ENCODE data around the gene PSAT1. TPM values are rescaled to one million over a fixed set of nuclear protein-coding genes. Genes with fewer than 3 reads are reported as not detected.
"Not testable (repeated sequence)": the region's sequence is repeated elsewhere in the genome, so short reads cannot be mapped to it uniquely, and the experiment has no call there.

Gene PSAT1
- total RNA-seq, 1 experiment from 2014 or later, result 45.6 TPM

DNA sequence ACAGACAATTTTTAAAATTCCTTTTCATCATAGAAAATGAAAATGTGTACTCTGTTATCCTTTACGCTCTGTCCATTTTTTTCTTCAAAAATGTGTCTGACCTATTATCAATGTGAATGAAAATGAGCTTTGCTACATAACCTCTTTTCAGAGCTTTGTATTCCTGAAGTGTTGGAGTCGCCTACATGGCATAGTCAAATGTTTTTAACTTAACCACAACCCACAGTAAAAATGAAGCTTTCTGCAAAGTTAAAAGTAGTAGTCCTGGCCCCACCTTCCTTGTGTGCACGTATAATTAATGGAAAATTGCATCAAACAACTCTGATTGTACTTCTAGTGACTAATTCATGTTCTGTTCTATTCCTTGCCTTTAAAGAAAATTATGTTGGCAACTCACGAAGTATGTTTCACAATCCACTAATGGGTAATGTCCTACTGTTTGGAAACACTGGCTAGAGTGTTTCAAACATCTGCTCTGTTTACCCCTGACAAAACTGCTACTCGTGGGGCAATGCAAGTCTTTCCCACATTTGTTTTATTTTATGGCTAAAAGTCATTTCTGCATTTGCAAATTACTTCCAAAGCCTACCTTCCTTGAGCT lies 18.6 kb upstream of the PSAT1 start:
- Histone ChIP-seq H3K27ac (ENCODE audit: low read length) (no peak overlapping the region), H3K9me3 (ENCODE audit: low read length) (no peaks in the 10 kb centered on the region), H3K79me2 (ENCODE audit: low read length) (no peaks in the 10 kb centered on the region), H3K27me3 (ENCODE audit: low read length) (no peaks in the 10 kb centered on the region), H2AFZ (ENCODE audit: low read length) (no peak overlapping the region), H3K4me3 (ENCODE audit: low read length) (no peak overlapping the region), H3K9me2 (replicated peaks; ENCODE audit: low read length) (no peaks in the 10 kb centered on the region), H4K20me1 (ENCODE audit: low read length) (no peaks in the 10 kb centered on the region), H3K36me3 (ENCODE audit: low read depth, low read length) (no peaks in the 10 kb centered on the region), H3K9ac (ENCODE audit: low read length) (no peak overlapping the region), H3F3A (ENCODE audit: low read length, unreplicated experiment) (no peaks in the 10 kb centered on the region), H3K4me2 (ENCODE audit: low read length) (no peak overlapping the region), H3K4me1 (ENCODE audit: insufficient read depth, low read length) (no peaks in the 10 kb centered on the region)
- TF ChIP-seq CTCF (conservative IDR thresholded peaks at IDR 0.05; ENCODE audit: low read depth, low read length) (no peak), EZH2 (IDR thresholded peaks at IDR 0.05; ENCODE audit: low read length, unreplicated experiment) (no peak), EZH2phosphoT487 (IDR thresholded peaks at IDR 0.05; ENCODE audit: borderline replicate concordance, low read length) (no peak)
- POLR2A ChIA-PET (ENCODE audit: unreplicated experiment), result no interaction called here
- intact Hi-C loops (cut with micrococcal nuclease), result no loop called here
- CTCF ChIA-PET, result no interaction called here
- DNase-seq (no peak), ATAC-seq (no peak)
- no TSS peak for BruUV-seq (replicated peaks)

- Histone ChIP-seq H3K4me1 (ENCODE audit: insufficient read depth, low read length) (no peaks in the 10 kb centered on the region), H3K27me3 (ENCODE audit: low read length) (no peaks in the 10 kb centered on the region), H3K9me3 (ENCODE audit: low read length) (no peaks in the 10 kb centered on the region), H3K4me3 (ENCODE audit: low read length) (no peak overlapping the region), H3F3A (ENCODE audit: low read length, unreplicated experiment) (no peaks in the 10 kb centered on the region), H3K27ac (ENCODE audit: low read length) (no peak overlapping the region), H2AFZ (ENCODE audit: low read length) (no peak overlapping the region), H3K79me2 (ENCODE audit: low read length) (no peaks in the 10 kb centered on the region), H3K9ac (ENCODE audit: low read length) (no peak overlapping the region), H4K20me1 (ENCODE audit: low read length) (no peaks in the 10 kb centered on the region), H3K9me2 (replicated peaks; ENCODE audit: low read length) (no peaks in the 10 kb centered on the region), H3K4me2 (ENCODE audit: low read length) (no peak overlapping the region), H3K36me3 (ENCODE audit: low read depth, low read length) (no peaks in the 10 kb centered on the region)
- intact Hi-C loops (cut with micrococcal nuclease), result no loop called here
- BruUV-seq (replicated peaks), result no TSS peak
- POLR2A ChIA-PET (ENCODE audit: unreplicated experiment), result no interaction called here
- no peak for DNase-seq
- CTCF ChIA-PET, result no interaction called here
- no peak for ATAC-seq
- TF ChIP-seq CTCF (conservative IDR thresholded peaks at IDR 0.05; ENCODE audit: low read depth, low read length) (no peak), EZH2phosphoT487 (IDR thresholded peaks at IDR 0.05; ENCODE audit: borderline replicate concordance, low read length) (no peak), EZH2 (IDR thresholded peaks at IDR 0.05; ENCODE audit: low read length, unreplicated experiment) (no peak)
These were observed 18.1 kb upstream of the PSAT1 start for GRCh38 chr9:78278801-78279200.

GRCh38 chr9:78280982-78281668 lies 15.8 kb upstream of the PSAT1 start:
- no peaks in the 10 kb centered on the region for H3K36me3 ChIP-seq (ENCODE audit: low read depth, low read length)
- no peak overlapping the region for H3K4me3 ChIP-seq (ENCODE audit: low read length)
- no peaks in the 10 kb centered on the region for H3F3A ChIP-seq (ENCODE audit: low read length, unreplicated experiment)
- no peak overlapping the region for H3K4me2 ChIP-seq (ENCODE audit: low read length)
- ATAC-seq (no peak), DNase-seq (no peak)
- no peak overlapping the region for H3K9ac ChIP-seq (ENCODE audit: low read length)
- no peaks in the 10 kb centered on the region for H3K9me2 ChIP-seq (replicated peaks; ENCODE audit: low read length)
- no peak overlapping the region for H2AFZ ChIP-seq (ENCODE audit: low read length)
- BruUV-seq (replicated peaks), result no TSS peak
- no peak overlapping the region for H3K27ac ChIP-seq (ENCODE audit: low read length)
- intact Hi-C loops (cut with micrococcal nuclease), result no loop called here
- TF ChIP-seq EZH2 (IDR thresholded peaks at IDR 0.05; ENCODE audit: low read length, unreplicated experiment), result no peak
- TF ChIP-seq CTCF (conservative IDR thresholded peaks at IDR 0.05; ENCODE audit: low read depth, low read length), result no peak
- TF ChIP-seq EZH2phosphoT487 (IDR thresholded peaks at IDR 0.05; ENCODE audit: borderline replicate concordance, low read length), result no peak
- no peaks in the 10 kb centered on the region for H3K4me1 ChIP-seq (ENCODE audit: insufficient read depth, low read length)
- no peaks in the 10 kb centered on the region for H3K79me2 ChIP-seq (ENCODE audit: low read length)
- no peaks in the 10 kb centered on the region for H3K9me3 ChIP-seq (ENCODE audit: low read length)
- no peaks in the 10 kb centered on the region for H4K20me1 ChIP-seq (ENCODE audit: low read length)
- CTCF ChIA-PET, result no interaction called here
- POLR2A ChIA-PET (ENCODE audit: unreplicated experiment), result no interaction called here
- no peaks in the 10 kb centered on the region for H3K27me3 ChIP-seq (ENCODE audit: low read length)

- H3K79me2 ChIP-seq (ENCODE audit: low read length); H3K9me2 ChIP-seq (replicated peaks; ENCODE audit: low read length); POLR2A ChIA-PET (ENCODE audit: unreplicated experiment); H3K27ac ChIP-seq (ENCODE audit: low read length); H3K36me3 ChIP-seq (ENCODE audit: low read depth, low read length); H3K9me3 ChIP-seq (ENCODE audit: low read length); H3K4me3 ChIP-seq (ENCODE audit: low read length); ATAC-seq; H3K27me3 ChIP-seq (ENCODE audit: low read length); BruUV-seq (replicated peaks); H3K9ac ChIP-seq (ENCODE audit: low read length); DNase-seq; H3K4me1 ChIP-seq (ENCODE audit: insufficient read depth, low read length); H2AFZ ChIP-seq (ENCODE audit: low read length); CTCF ChIA-PET; intact Hi-C loops (cut with micrococcal nuclease); H3K4me2 ChIP-seq (ENCODE audit: low read length); H4K20me1 ChIP-seq (ENCODE audit: low read length); H3F3A ChIP-seq (ENCODE audit: low read length, unreplicated experiment): not testable (repeated sequence)
These were observed 12.7 kb upstream of the PSAT1 start for GRCh38 chr9:78284181-78284580.
